ENCODE data around the gene DNER. TPM values are rescaled to one million over a fixed set of nuclear protein-coding genes. Genes with fewer than 3 reads are reported as not detected.

The DNER gene
- total and polyA plus RNA-seq, 2 of the 13 experiments (the other 11 are each of a cell fraction or from before 2014, with no cell fraction given), result not detected

DNA sequence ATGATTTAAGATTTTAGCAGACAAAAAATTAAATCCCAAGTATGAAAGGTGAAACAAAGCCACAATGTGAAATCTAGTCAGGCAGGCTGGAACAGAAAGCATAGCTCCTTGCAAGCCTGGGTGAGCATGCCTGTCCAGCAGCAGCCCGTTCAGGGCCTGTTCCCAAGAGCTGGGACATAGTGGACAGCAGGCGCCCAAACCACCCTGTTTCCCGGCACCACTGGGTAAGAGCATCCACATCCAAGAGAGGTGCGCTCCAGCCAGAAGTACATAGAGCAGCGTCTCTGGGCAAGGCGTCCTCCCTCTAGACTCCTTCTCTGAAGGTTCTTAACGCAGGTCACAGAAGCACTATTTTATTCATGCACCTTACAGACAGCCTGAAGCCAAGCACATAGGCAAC, 80.8 kb downstream of the DNER start:
- H3K36me3 ChIP-seq (replicated peaks in 1 of 2; ENCODE audit: control insufficient read depth in 1 of 2, insufficient read depth in 2 of 2, low read length in 2 of 2), result no peaks in the 10 kb centered on the region
- ChIA-PET CTCF (ENCODE audit: low intra/inter-chr PET ratio, low total read pairs) (no interaction called here), POLR2A (no interaction called here)
- intact Hi-C loops (cut with micrococcal nuclease; ENCODE audit: unreplicated experiment) (no loop called here), in situ Hi-C loops (cut with HindIII; ENCODE audit: extremely low pct_ligation_motif_present, low pct_unique_long_range_greater_than_20kb) (no loop called here)
- H3K9ac ChIP-seq (ENCODE audit: insufficient read depth, low read depth, low read length), result no peak overlapping the region
- H2AFZ ChIP-seq (ENCODE audit: low read length), result no peak overlapping the region
- 25% methylated on average over 7 of the region's 7 CpGs for WGBS (ENCODE audit: low lambda C conversion rate)
- H3K4me3 ChIP-seq (replicated peaks in 1 of 3; ENCODE audit: insufficient read depth in 1 of 3, low read depth in 2 of 3, low read length in 3 of 3), result no peak overlapping the region
- no peaks in the 10 kb centered on the region for H3K4me1 ChIP-seq (ENCODE audit: insufficient read depth, low read length)
- DNase-seq (ENCODE audit: low spot score) (no peak), ATAC-seq (no peak), FAIRE-seq (no peak)
- TF ChIP-seq ZNF770 (CRISPR knock-in tag; IDR thresholded peaks at IDR 0.05), result no peak
- H3K4me2 ChIP-seq (ENCODE audit: low read depth, low read length), result no peak overlapping the region
- H4K20me1 ChIP-seq (ENCODE audit: insufficient read depth, low read length), result no peaks in the 10 kb centered on the region
- no TSS peak for BruUV-seq (replicated peaks)
- no peaks in the 10 kb centered on the region for H3K9me3 ChIP-seq (ENCODE audit: low read length)
- no peak overlapping the region for H3K27ac ChIP-seq (ENCODE audit: extremely low read length, insufficient read depth, low read length)
- H3K27me3 ChIP-seq (ENCODE audit: control insufficient read depth in 1 of 2, insufficient read depth in 2 of 2, low read length in 2 of 2), result no peaks in the 10 kb centered on the region; a peak in 1 of 5 replicates
- no peaks in the 10 kb centered on the region for H3K79me2 ChIP-seq (ENCODE audit: insufficient read depth, low read length)

DNA sequence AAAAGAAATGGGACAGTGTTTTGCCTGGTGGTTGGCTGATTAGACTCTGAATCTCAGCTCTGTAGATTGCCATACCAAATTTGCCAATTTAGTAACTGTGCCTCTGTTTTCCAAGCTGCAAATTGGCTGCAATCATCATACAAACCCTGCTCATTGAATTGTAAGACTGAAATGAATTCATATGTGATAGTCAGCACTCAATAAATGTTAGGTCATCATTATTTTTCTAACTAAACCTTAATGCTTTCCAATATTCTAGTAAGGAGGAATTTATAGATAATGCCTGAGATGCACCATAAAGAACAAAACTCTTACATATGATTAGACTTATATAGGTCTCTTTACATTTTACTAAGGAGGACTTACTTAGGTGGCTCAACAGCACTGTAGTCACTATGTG, 85.3 kb downstream of the DNER start:
- no peaks in the 10 kb centered on the region for H4K20me1 ChIP-seq (ENCODE audit: insufficient read depth, low read length)
- H3K4me2 ChIP-seq (ENCODE audit: low read depth, low read length), result no peak overlapping the region
- TF ChIP-seq MAFF (IDR thresholded peaks at IDR 0.05; ENCODE audit: low read depth, low read length), result peak; percentile 81
- TF ChIP-seq STAG1 (CRISPR knock-in tag; IDR thresholded peaks at IDR 0.05), result no peak
- TF ChIP-seq ZNF556 (CRISPR knock-in tag; IDR thresholded peaks at IDR 0.05; ENCODE audit: borderline replicate concordance), result no peak
- TF ChIP-seq EEA1 (CRISPR knock-in tag; IDR thresholded peaks at IDR 0.05; ENCODE audit: borderline replicate concordance), result no peak
- peak; percentile 76 to 82 for TF ChIP-seq MAFK (conservative IDR thresholded peaks at IDR 0.05 in 1 of 2, IDR thresholded peaks at IDR 0.05 in 1 of 2; ENCODE audit: low read length in 2 of 2)
- FAIRE-seq, result no peak
- peaks cover 0 to 6% of the 10 kb centered on the region in 2 experiments; a peak in 2 of 5 replicates for H3K27me3 ChIP-seq (ENCODE audit: control insufficient read depth in 1 of 2, insufficient read depth in 2 of 2, low read length in 2 of 2)
- H3K4me3 ChIP-seq (replicated peaks in 1 of 3; ENCODE audit: insufficient read depth in 1 of 3, low read depth in 2 of 3, low read length in 3 of 3), result no peak overlapping the region
- no peak for ATAC-seq
- in situ Hi-C loops (cut with HindIII; ENCODE audit: extremely low pct_ligation_motif_present, low pct_unique_long_range_greater_than_20kb) (no loop called here), intact Hi-C loops (cut with micrococcal nuclease; ENCODE audit: unreplicated experiment) (no loop called here)
- H3K36me3 ChIP-seq (replicated peaks in 1 of 2; ENCODE audit: control insufficient read depth in 1 of 2, insufficient read depth in 2 of 2, low read length in 2 of 2), result no peaks in the 10 kb centered on the region
- no peaks in the 10 kb centered on the region for H3K79me2 ChIP-seq (ENCODE audit: insufficient read depth, low read length)
- no peak overlapping the region for H2AFZ ChIP-seq (ENCODE audit: low read length)
- BruUV-seq (replicated peaks), result no TSS peak
- no peaks in the 10 kb centered on the region for H3K9me3 ChIP-seq (ENCODE audit: low read length)
- ChIA-PET CTCF (ENCODE audit: low intra/inter-chr PET ratio, low total read pairs) (no interaction called here), POLR2A (no interaction called here)
- no peaks in the 10 kb centered on the region for H3K4me1 ChIP-seq (ENCODE audit: insufficient read depth, low read length)
- no peak for DNase-seq (ENCODE audit: low spot score)
- no peak overlapping the region for H3K27ac ChIP-seq (ENCODE audit: extremely low read length, insufficient read depth, low read length)
- no peak overlapping the region for H3K9ac ChIP-seq (ENCODE audit: insufficient read depth, low read depth, low read length)

All from HepG2 (cell line).